ENCODE measurements around the gene SYNDIG1. TPM values are rescaled to one million over a fixed set of nuclear protein-coding genes. Genes with fewer than 3 reads are reported as not detected.

Gene SYNDIG1
- total and polyA plus RNA-seq, 2 donors (not counting 1 experiment from before 2014, with no cell fraction given): not detected

- no peaks in the 10 kb centered on the region for H3K4me1 ChIP-seq (ENCODE audit: control insufficient read depth in 2 of 2, insufficient read depth in 2 of 2, low read length in 2 of 2)
- no peak overlapping the region for H3K4me3 ChIP-seq (ENCODE audit: control extremely low read depth in 1 of 5, extremely low read depth in 1 of 5, insufficient read depth in 1 of 5, low read depth in 2 of 5, low read length in 4 of 5)
- no peaks in the 10 kb centered on the region for H3K9me3 Mint-ChIP-seq (ENCODE audit: insufficient read depth)
- H3K27ac ChIP-seq (ENCODE audit: low read length in 2 of 2): no peak overlapping the region
- H2AFZ ChIP-seq (ENCODE audit: insufficient read depth, low read depth, low read length, poor library complexity, severe bottlenecking): no peak overlapping the region
- ChIA-PET POLR2A (no interaction called here), CTCF (no interaction called here)
- H3K79me2 ChIP-seq (ENCODE audit: control insufficient read depth, insufficient read depth, low read length): no peaks in the 10 kb centered on the region
- intact Hi-C loops (cut with micrococcal nuclease): no loop called here
- no peaks in the 10 kb centered on the region for H3K36me3 ChIP-seq (replicated peaks in 1 of 2; ENCODE audit: control extremely low read depth in 1 of 2, control insufficient read depth in 1 of 2, extremely low read depth in 1 of 2, insufficient read depth in 2 of 2, low read length in 1 of 2)
- H3K27ac Mint-ChIP-seq: no peak overlapping the region
- H3K9me3 ChIP-seq (ENCODE audit: control extremely low read depth in 1 of 3, control insufficient read depth in 2 of 3, insufficient read depth in 1 of 3, low read length in 2 of 3): no peaks in the 10 kb centered on the region
- no peaks in the 10 kb centered on the region for H3K4me1 Mint-ChIP-seq
- no peaks in the 10 kb centered on the region for H4K20me1 ChIP-seq (ENCODE audit: control insufficient read depth, insufficient read depth, low read length, poor library complexity, severe bottlenecking)
- H3K4me2 ChIP-seq (replicated peaks; ENCODE audit: low read depth, low read length, poor library complexity, severe bottlenecking): no peak overlapping the region
- H3K9ac ChIP-seq (ENCODE audit: low read length): no peak overlapping the region
- peaks cover 8% of the 10 kb centered on the region for H3K27me3 Mint-ChIP-seq
- H3K4me3 Mint-ChIP-seq: no peak overlapping the region
- WGBS (ENCODE audit: insufficient coverage): 93% methylated on average over 2 of the region's 4 CpGs
- no peak for ATAC-seq (ENCODE audit: low read depth)
- TF ChIP-seq EZH2 (IDR thresholded peaks at IDR 0.05; ENCODE audit: borderline replicate concordance, insufficient read depth, low read depth, low read length, poor library complexity, severe bottlenecking): no peak
- TF ChIP-seq, protein P1, sequence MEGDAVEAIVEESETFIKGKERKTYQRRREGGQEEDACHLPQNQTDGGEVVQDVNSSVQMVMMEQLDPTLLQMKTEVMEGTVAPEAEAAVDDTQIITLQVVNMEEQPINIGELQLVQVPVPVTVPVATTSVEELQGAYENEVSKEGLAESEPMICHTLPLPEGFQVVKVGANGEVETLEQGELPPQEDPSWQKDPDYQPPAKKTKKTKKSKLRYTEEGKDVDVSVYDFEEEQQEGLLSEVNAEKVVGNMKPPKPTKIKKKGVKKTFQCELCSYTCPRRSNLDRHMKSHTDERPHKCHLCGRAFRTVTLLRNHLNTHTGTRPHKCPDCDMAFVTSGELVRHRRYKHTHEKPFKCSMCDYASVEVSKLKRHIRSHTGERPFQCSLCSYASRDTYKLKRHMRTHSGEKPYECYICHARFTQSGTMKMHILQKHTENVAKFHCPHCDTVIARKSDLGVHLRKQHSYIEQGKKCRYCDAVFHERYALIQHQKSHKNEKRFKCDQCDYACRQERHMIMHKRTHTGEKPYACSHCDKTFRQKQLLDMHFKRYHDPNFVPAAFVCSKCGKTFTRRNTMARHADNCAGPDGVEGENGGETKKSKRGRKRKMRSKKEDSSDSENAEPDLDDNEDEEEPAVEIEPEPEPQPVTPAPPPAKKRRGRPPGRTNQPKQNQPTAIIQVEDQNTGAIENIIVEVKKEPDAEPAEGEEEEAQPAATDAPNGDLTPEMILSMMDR (IDR thresholded peaks at IDR 0.05): no peak
- peaks cover 0 to 6% (median 0%) of the 10 kb centered on the region in 4 experiments for H3K27me3 ChIP-seq (replicated peaks in 1 of 4; ENCODE audit: control extremely low read depth in 1 of 4, control insufficient read depth in 3 of 4, insufficient read depth in 4 of 4, low read length in 3 of 4)
- no peak for DNase-seq
Observed at GRCh38 chr20:24462460-24463010, 6.9 kb upstream of the SYNDIG1 start.

GRCh38 chr20:24465159-24465558 is 4.3 kb upstream of the SYNDIG1 start:
- no peaks in the 10 kb centered on the region for H3K9me3 Mint-ChIP-seq (ENCODE audit: insufficient read depth)
- TF ChIP-seq EZH2 (IDR thresholded peaks at IDR 0.05; ENCODE audit: borderline replicate concordance, insufficient read depth, low read depth, low read length, poor library complexity, severe bottlenecking): no peak
- TF ChIP-seq, protein P1 (IDR thresholded peaks at IDR 0.05): no peak
- Histone ChIP-seq H2AFZ (ENCODE audit: insufficient read depth, low read depth, low read length, poor library complexity, severe bottlenecking) (no peak overlapping the region), H3K36me3 (replicated peaks in 1 of 2; ENCODE audit: control extremely low read depth in 1 of 2, control insufficient read depth in 1 of 2, extremely low read depth in 1 of 2, insufficient read depth in 2 of 2, low read length in 1 of 2) (no peaks in the 10 kb centered on the region), H4K20me1 (ENCODE audit: control insufficient read depth, insufficient read depth, low read length, poor library complexity, severe bottlenecking) (no peaks in the 10 kb centered on the region), H3K27me3 (replicated peaks in 1 of 4; ENCODE audit: control extremely low read depth in 1 of 4, control insufficient read depth in 3 of 4, insufficient read depth in 4 of 4, low read length in 3 of 4) (peaks cover 0 to 14% (median 3%) of the 10 kb centered on the region in 4 experiments), H3K79me2 (ENCODE audit: control insufficient read depth, insufficient read depth, low read length) (no peaks in the 10 kb centered on the region), H3K4me3 (ENCODE audit: control extremely low read depth in 1 of 5, extremely low read depth in 1 of 5, insufficient read depth in 1 of 5, low read depth in 2 of 5, low read length in 4 of 5) (no peak overlapping the region), H3K9me3 (ENCODE audit: control extremely low read depth in 1 of 3, control insufficient read depth in 2 of 3, insufficient read depth in 1 of 3, low read length in 2 of 3) (peaks cover 0 to 4% (median 0%) of the 10 kb centered on the region in 3 donors), H3K27ac (ENCODE audit: low read length in 2 of 2) (no peak overlapping the region), H3K4me1 (ENCODE audit: control insufficient read depth in 2 of 2, insufficient read depth in 2 of 2, low read length in 2 of 2) (no peaks in the 10 kb centered on the region), H3K9ac (ENCODE audit: low read length) (no peak overlapping the region), H3K4me2 (replicated peaks; ENCODE audit: low read depth, low read length, poor library complexity, severe bottlenecking) (no peak overlapping the region)
- POLR2A ChIA-PET: no interaction called here
- DNase-seq: no peak
- H3K27ac Mint-ChIP-seq: no peak overlapping the region
- peaks cover 2% of the 10 kb centered on the region for H3K4me1 Mint-ChIP-seq
- 85% methylated on average over 3 of the region's 3 CpGs for WGBS (ENCODE audit: insufficient coverage)
- intact Hi-C loops (cut with micrococcal nuclease): no loop called here
- peaks cover 20% of the 10 kb centered on the region for H3K27me3 Mint-ChIP-seq
- CTCF ChIA-PET: interaction anchor here (0.5 kb wide), 1 partner anchor 1417 kb away, joined by 3 read pairs; no protein-coding TSS in a partner anchor
- no peak overlapping the region for H3K4me3 Mint-ChIP-seq
- no peak for ATAC-seq (ENCODE audit: low read depth)
